GM23338 (cell line): ENCODE results near the gene ALG5. TPM values are rescaled to one million over a fixed set of nuclear protein-coding genes. Genes with fewer than 3 reads are reported as not detected.

Experiments used
- ATAC-seq: fragments of 200-7000 bp; cut with Tn5 transposase; 3 replicates; pipeline ENCODE4 v1.9.1; 2020
- DNase-seq: peaks from one replicate; pipeline ENCODE4 v3.0.0-alpha.2; 2015; ENCODE audit warnings: low spot score
- H2AFZ ChIP-seq: fragments of 200-600 bp; sonication (generic); 2 replicates; pipeline ENCODE4 v1.8.0; 2016; ENCODE audit warnings: antibody characterized with exemption, mild to moderate bottlenecking, moderate library complexity
- H3F3A ChIP-seq: fragments of 200-600 bp; sonication (generic); replicated peaks from 2 replicates; pipeline ENCODE4 v1.8.0; 2017; ENCODE audit warnings: antibody characterized with exemption, mixed run types, low read depth
- H3K27ac ChIP-seq: fragments of 200-600 bp; sonication (generic); 2 replicates; pipeline ENCODE4 v1.6.1; 2016; ENCODE audit warnings: low read depth
- H3K27me3 ChIP-seq: fragments of 200-600 bp; sonication (generic); 2 replicates; pipeline ENCODE4 v1.8.0; 2016; ENCODE audit warnings: mild to moderate bottlenecking, mixed run types, moderate library complexity; ENCODE audit not compliant: insufficient read depth
- H3K36me3 ChIP-seq: fragments of 200-600 bp; sonication (generic); 2 replicates; pipeline ENCODE4 v1.8.0; 2016; ENCODE audit warnings: mild to moderate bottlenecking; ENCODE audit not compliant: insufficient read depth
- H3K4me1 ChIP-seq: fragments of 200-600 bp; sonication (generic); 2 replicates; pipeline ENCODE4 v1.8.0; 2016; ENCODE audit warnings: mild to moderate bottlenecking, moderate library complexity; ENCODE audit not compliant: insufficient read depth
- H3K4me2 ChIP-seq: fragments of 200-600 bp; sonication (generic); 2 replicates; pipeline ENCODE4 v1.7.1; 2017; ENCODE audit warnings: mixed run types
- H3K4me3 ChIP-seq: fragments of 200-600 bp; sonication (generic); 2 replicates; pipeline ENCODE4 v1.6.1; 2016; ENCODE audit warnings: mixed run types
- H3K79me2 ChIP-seq: fragments of 200-600 bp; sonication (generic); replicated peaks from 2 replicates; pipeline ENCODE4 v1.8.0; 2017; ENCODE audit warnings: mild to moderate bottlenecking; ENCODE audit not compliant: insufficient read depth
- H3K9me2 ChIP-seq: fragments of 200-600 bp; sonication (generic); 2 replicates; pipeline ENCODE4 v1.8.0; 2017; ENCODE audit not compliant: insufficient read depth
- H4K20me1 ChIP-seq: fragments of 200-600 bp; sonication (generic); replicated peaks from 2 replicates; pipeline ENCODE4 v1.8.0; 2017; ENCODE audit warnings: mild to moderate bottlenecking; ENCODE audit not compliant: insufficient read depth
- H3K27ac Mint-ChIP-seq: 2 replicates; pipeline ENCODE4 v1.8.0; 2020; ENCODE audit warnings: inconsistent platforms, mild to moderate bottlenecking, moderate library complexity, mixed read lengths
- H3K27me3 Mint-ChIP-seq: 3 replicates; pipeline ENCODE4 v1.8.0; 2022; ENCODE audit warnings: low read depth, mild to moderate bottlenecking, moderate library complexity, mixed read lengths, inconsistent platforms; ENCODE audit not compliant: insufficient read depth, poor library complexity
- H3K36me3 Mint-ChIP-seq: 3 replicates; pipeline ENCODE4 v1.8.0; 2021; ENCODE audit warnings: low read depth, mild to moderate bottlenecking, inconsistent platforms, moderate library complexity, mixed read lengths
- H3K4me1 Mint-ChIP-seq: 3 replicates; pipeline ENCODE4 v1.8.0; 2020; ENCODE audit warnings: mild to moderate bottlenecking, inconsistent platforms, mixed read lengths
- H3K4me3 Mint-ChIP-seq: 3 replicates; pipeline ENCODE4 v1.8.0; 2021; ENCODE audit warnings: moderate library complexity, mild to moderate bottlenecking, inconsistent platforms, mixed read lengths
- H3K9me3 Mint-ChIP-seq: 3 replicates; pipeline ENCODE4 v1.8.0; 2020; ENCODE audit warnings: moderate library complexity, mild to moderate bottlenecking, inconsistent platforms, mixed read lengths
- CREB1 ChIP-seq: fragments of 250-450 bp; sonication (Bioruptor Pico); IDR thresholded peaks from 2 replicates; pipeline ENCODE4 v1.5.0; 2020; ENCODE audit warnings: low read depth, mild to moderate bottlenecking, moderate library complexity
- ETS1 ChIP-seq: IDR thresholded peaks from 2 replicates; pipeline ENCODE4 v1.6.1; 2016; ENCODE audit warnings: antibody characterized with exemption
- EZH2phosphoT487 ChIP-seq: fragments of 200-600 bp; sonication (generic); IDR thresholded peaks from one replicate; pipeline ENCODE4 v1.8.1; 2018; ENCODE audit warnings: antibody characterized with exemption; ENCODE audit not compliant: unreplicated experiment
- JUNB ChIP-seq: IDR thresholded peaks from one replicate; pipeline ENCODE4 v1.6.1; 2016; ENCODE audit warnings: antibody characterized with exemption; ENCODE audit not compliant: unreplicated experiment
- NANOG ChIP-seq: IDR thresholded peaks from 2 replicates; pipeline ENCODE4 v1.6.1; 2016; ENCODE audit warnings: antibody characterized with exemption, borderline replicate concordance
- STAT1 ChIP-seq: IDR thresholded peaks from one replicate; pipeline ENCODE4 v1.6.1; 2016; ENCODE audit warnings: antibody characterized with exemption; ENCODE audit not compliant: unreplicated experiment
- polyA plus RNA-seq: library from polyadenylated mRNA; unstranded; fragments of >200 nt; fragmentation: Nextera tagmentation; extraction: Ambion mirVana; gene quantifications from 2 replicates; pipeline ENCODE4 v1.2.1, GENCODE V29; 2016
- total RNA-seq: library from RNA; depleted of rRNA; stranded (reverse); fragments of >200 nt; shearing (Covaris generic); gene quantifications from 2 replicates; pipeline ENCODE4 v1.2.3, GENCODE V29; 2014
- TF ChIP-seq, protein P1 (sequence below), 2 experiments: fragments of 200-600 bp in 1 of 2; sonication (generic) in 1 of 2; conservative IDR thresholded peaks; 2 replicates each; pipeline versions ENCODE4 v1.5.1 to v1.6.1; 2016 to 2017; ENCODE audit warnings: antibody characterized with exemption in 2 of 2, low read depth in 2 of 2, mild to moderate bottlenecking in 2 of 2, moderate library complexity in 1 of 2
- TF ChIP-seq, protein P2 (sequence below): fragments of 250-450 bp; sonication (Bioruptor Pico); IDR thresholded peaks from 2 replicates; pipeline ENCODE4 v1.5.0; 2020; ENCODE audit warnings: mild to moderate bottlenecking, moderate library complexity

Gene ALG5
- total and polyA plus RNA-seq, 2 experiments from 2014 or later = 15.6 to 34.0 TPM

GRCh38 chr13:36915896-36916640 is 83.1 kb downstream of the ALG5 start (continued):
- TF ChIP-seq, protein P1, sequence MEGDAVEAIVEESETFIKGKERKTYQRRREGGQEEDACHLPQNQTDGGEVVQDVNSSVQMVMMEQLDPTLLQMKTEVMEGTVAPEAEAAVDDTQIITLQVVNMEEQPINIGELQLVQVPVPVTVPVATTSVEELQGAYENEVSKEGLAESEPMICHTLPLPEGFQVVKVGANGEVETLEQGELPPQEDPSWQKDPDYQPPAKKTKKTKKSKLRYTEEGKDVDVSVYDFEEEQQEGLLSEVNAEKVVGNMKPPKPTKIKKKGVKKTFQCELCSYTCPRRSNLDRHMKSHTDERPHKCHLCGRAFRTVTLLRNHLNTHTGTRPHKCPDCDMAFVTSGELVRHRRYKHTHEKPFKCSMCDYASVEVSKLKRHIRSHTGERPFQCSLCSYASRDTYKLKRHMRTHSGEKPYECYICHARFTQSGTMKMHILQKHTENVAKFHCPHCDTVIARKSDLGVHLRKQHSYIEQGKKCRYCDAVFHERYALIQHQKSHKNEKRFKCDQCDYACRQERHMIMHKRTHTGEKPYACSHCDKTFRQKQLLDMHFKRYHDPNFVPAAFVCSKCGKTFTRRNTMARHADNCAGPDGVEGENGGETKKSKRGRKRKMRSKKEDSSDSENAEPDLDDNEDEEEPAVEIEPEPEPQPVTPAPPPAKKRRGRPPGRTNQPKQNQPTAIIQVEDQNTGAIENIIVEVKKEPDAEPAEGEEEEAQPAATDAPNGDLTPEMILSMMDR (conservative IDR thresholded peaks at IDR 0.05; ENCODE audit: low read depth in 2 of 2) = no peak
- TF ChIP-seq ETS1 = no peak
- no peak for TF ChIP-seq EZH2phosphoT487
- no peak for TF ChIP-seq CREB1 (CRISPR knock-in tag)
- no peak for TF ChIP-seq JUNB
- TF ChIP-seq NANOG = no peak

DNA sequence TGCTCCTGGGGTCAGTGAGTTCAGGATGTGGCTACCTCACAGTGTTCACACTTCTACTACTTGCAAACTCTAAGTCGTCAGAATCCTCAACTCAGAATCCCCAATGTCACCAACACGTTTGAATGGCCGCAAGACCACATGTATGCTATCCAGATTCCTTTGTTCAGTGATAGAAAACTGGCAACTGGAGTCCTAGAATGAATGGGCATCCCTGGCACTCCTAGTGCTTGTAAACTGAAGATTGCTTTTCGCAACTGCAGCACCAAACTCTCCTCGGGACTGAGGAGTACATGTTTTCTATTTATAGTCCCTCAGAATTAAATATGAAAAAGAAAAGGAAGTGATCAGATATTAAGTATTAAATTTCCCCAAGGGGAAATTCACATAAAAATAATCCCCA is 84.0 kb downstream of the ALG5 start:
- Histone ChIP-seq H3K27me3 (peaks cover 30% of the 10 kb centered on the region), H3K9me2 (no peaks in the 10 kb centered on the region), H3K4me3 (no peak overlapping the region), H3K4me1 (peaks cover 9% of the 10 kb centered on the region), H3K27ac (no peak overlapping the region), H3K36me3 (no peaks in the 10 kb centered on the region), H3K4me2 (no peak overlapping the region), H4K20me1 (no peaks in the 10 kb centered on the region), H3F3A (peaks cover 5% of the 10 kb centered on the region; the same call in 1 of the 2 replicates), H2AFZ (no peak overlapping the region), H3K79me2 (no peaks in the 10 kb centered on the region)
- no peaks in the 10 kb centered on the region for H3K36me3 Mint-ChIP-seq
- H3K9me3 Mint-ChIP-seq = no peaks in the 10 kb centered on the region
- DNase-seq = no peak
- TF ChIP-seq, protein P2, sequence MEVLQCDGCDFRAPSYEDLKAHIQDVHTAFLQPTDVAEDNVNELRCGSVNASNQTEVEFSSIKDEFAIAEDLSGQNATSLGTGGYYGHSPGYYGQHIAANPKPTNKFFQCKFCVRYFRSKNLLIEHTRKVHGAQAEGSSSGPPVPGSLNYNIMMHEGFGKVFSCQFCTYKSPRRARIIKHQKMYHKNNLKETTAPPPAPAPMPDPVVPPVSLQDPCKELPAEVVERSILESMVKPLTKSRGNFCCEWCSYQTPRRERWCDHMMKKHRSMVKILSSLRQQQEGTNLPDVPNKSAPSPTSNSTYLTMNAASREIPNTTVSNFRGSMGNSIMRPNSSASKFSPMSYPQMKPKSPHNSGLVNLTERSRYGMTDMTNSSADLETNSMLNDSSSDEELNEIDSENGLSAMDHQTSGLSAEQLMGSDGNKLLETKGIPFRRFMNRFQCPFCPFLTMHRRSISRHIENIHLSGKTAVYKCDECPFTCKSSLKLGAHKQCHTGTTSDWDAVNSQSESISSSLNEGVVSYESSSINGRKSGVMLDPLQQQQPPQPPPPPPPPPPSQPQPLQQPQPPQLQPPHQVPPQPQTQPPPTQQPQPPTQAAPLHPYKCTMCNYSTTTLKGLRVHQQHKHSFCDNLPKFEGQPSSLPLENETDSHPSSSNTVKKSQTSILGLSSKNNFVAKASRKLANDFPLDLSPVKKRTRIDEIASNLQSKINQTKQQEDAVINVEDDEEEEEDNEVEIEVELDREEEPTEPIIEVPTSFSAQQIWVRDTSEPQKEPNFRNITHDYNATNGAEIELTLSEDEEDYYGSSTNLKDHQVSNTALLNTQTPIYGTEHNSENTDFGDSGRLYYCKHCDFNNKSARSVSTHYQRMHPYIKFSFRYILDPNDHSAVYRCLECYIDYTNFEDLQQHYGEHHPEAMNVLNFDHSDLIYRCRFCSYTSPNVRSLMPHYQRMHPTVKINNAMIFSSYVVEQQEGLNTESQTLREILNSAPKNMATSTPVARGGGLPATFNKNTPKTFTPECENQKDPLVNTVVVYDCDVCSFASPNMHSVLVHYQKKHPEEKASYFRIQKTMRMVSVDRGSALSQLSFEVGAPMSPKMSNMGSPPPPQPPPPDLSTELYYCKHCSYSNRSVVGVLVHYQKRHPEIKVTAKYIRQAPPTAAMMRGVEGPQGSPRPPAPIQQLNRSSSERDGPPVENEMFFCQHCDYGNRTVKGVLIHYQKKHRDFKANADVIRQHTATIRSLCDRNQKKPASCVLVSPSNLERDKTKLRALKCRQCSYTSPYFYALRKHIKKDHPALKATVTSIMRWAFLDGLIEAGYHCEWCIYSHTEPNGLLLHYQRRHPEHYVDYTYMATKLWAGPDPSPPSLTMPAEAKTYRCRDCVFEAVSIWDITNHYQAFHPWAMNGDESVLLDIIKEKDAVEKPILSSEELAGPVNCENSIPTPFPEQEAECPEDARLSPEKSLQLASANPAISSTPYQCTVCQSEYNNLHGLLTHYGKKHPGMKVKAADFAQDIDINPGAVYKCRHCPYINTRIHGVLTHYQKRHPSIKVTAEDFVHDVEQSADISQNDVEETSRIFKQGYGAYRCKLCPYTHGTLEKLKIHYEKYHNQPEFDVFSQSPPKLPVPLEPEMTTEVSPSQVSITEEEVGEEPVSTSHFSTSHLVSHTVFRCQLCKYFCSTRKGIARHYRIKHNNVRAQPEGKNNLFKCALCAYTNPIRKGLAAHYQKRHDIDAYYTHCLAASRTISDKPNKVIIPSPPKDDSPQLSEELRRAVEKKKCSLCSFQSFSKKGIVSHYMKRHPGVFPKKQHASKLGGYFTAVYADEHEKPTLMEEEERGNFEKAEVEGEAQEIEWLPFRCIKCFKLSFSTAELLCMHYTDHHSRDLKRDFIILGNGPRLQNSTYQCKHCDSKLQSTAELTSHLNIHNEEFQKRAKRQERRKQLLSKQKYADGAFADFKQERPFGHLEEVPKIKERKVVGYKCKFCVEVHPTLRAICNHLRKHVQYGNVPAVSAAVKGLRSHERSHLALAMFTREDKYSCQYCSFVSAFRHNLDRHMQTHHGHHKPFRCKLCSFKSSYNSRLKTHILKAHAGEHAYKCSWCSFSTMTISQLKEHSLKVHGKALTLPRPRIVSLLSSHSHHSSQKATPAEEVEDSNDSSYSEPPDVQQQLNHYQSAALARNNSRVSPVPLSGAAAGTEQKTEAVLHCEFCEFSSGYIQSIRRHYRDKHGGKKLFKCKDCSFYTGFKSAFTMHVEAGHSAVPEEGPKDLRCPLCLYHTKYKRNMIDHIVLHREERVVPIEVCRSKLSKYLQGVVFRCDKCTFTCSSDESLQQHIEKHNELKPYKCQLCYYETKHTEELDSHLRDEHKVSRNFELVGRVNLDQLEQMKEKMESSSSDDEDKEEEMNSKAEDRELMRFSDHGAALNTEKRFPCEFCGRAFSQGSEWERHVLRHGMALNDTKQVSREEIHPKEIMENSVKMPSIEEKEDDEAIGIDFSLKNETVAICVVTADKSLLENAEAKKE = no peak
- TF ChIP-seq STAT1 = no peak
- TF ChIP-seq JUNB = no peak
- peaks cover 8% of the 10 kb centered on the region; the same call in 2 of the 3 replicates for H3K4me1 Mint-ChIP-seq
- no peak overlapping the region for H3K4me3 Mint-ChIP-seq
- no peak for ATAC-seq
- H3K27ac Mint-ChIP-seq = no peak overlapping the region
- peaks cover 19% of the 10 kb centered on the region for H3K27me3 Mint-ChIP-seq
